ENCODE measurements around the gene ARHGAP24.

- no peak for TF ChIP-seq CTCF (IDR thresholded peaks at IDR 0.05)
- TF ChIP-seq POLR2A (IDR thresholded peaks at IDR 0.05): no peak
Measured at GRCh38 chr4:85939595-85939994, 464.6 kb downstream of the ARHGAP24 start.
